ENCODE data around the gene F2RL3.

- TF ChIP-seq CTCF (optimal IDR thresholded peaks at IDR 0.05 in 1 of 3, IDR thresholded peaks at IDR 0.05 in 1 of 3, conservative IDR thresholded peaks at IDR 0.05 in 1 of 3; ENCODE audit: extremely low read depth in 1 of 3, insufficient read depth in 2 of 3, low read length in 3 of 3): no peak
- no peak for TF ChIP-seq EZH2 (IDR thresholded peaks at IDR 0.05; ENCODE audit: low read length)
Measured at GRCh38 chr19:16893686-16893989, 4.8 kb downstream of the F2RL3 start.

Measured in keratinocyte (primary cell).